Measurements from ENCODE around the gene SLC17A9.

DNA sequence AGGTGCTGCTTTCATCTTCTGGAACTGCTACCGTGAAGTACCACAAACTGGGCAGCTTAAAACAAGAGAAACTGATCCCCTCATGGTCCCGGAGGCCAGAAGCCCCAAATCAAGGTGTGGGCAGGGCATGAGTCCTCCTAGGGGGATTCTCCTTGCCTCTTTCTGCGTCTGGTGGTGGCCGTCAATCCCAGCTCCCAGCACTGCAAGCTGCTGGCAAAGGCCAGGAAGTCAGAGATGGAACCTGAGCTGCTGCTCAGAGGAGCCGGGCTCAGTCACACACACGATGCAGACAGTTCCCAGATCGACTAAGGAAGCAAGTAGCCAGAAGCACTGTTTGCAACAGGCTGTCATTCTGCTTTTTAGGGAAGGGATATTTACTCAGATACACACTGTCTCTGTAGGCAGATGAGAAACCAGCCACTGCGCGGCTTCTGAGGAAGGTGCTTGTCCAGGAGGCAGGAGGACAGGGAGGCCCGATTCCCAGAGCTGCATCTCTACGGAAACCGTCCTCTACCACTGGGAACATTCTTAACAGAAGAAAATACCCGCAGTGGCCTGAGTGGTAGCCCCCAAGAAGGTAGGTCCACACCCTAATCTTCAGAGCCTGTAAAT is 38.8 kb downstream of the SLC17A9 start:
- TF ChIP-seq, protein P1, sequence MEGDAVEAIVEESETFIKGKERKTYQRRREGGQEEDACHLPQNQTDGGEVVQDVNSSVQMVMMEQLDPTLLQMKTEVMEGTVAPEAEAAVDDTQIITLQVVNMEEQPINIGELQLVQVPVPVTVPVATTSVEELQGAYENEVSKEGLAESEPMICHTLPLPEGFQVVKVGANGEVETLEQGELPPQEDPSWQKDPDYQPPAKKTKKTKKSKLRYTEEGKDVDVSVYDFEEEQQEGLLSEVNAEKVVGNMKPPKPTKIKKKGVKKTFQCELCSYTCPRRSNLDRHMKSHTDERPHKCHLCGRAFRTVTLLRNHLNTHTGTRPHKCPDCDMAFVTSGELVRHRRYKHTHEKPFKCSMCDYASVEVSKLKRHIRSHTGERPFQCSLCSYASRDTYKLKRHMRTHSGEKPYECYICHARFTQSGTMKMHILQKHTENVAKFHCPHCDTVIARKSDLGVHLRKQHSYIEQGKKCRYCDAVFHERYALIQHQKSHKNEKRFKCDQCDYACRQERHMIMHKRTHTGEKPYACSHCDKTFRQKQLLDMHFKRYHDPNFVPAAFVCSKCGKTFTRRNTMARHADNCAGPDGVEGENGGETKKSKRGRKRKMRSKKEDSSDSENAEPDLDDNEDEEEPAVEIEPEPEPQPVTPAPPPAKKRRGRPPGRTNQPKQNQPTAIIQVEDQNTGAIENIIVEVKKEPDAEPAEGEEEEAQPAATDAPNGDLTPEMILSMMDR (IDR thresholded peaks at IDR 0.05): no peak
- no peak for TF ChIP-seq POLR2A (IDR thresholded peaks at IDR 0.05)
